Neuronal stem cell (in vitro differentiated cells): ENCODE data around the gene LRRC2.

Source experiments
- DNase-seq: peaks from one replicate; pipeline ENCODE4 v3.0.0-alpha.2; 2013; ENCODE audit warnings: low spot score
- H2AFZ ChIP-seq: one replicate; pipeline ENCODE4 v1.6.1; 2013; ENCODE audit warnings: mild to moderate bottlenecking, low read length, inconsistent platforms
- H2AK5ac ChIP-seq: 2 replicates; pipeline ENCODE4 v1.6.1; 2013; ENCODE audit warnings: low read depth, mild to moderate bottlenecking, inconsistent platforms, low read length, moderate library complexity, mixed read lengths
- H2BK120ac ChIP-seq: 2 replicates; pipeline ENCODE4 v1.6.1; 2013; ENCODE audit warnings: low read depth, mild to moderate bottlenecking, inconsistent platforms, low read length, moderate library complexity, mixed read lengths
- H2BK12ac ChIP-seq: one replicate; pipeline ENCODE4 v1.6.1; 2013; ENCODE audit warnings: low read length, inconsistent platforms
- H2BK15ac ChIP-seq: 2 replicates; pipeline ENCODE4 v1.6.1; 2013; ENCODE audit warnings: mild to moderate bottlenecking, low read length, inconsistent platforms, mixed read lengths
- H2BK5ac ChIP-seq: one replicate; pipeline ENCODE4 v1.6.1; 2013; ENCODE audit warnings: inconsistent platforms, mild to moderate bottlenecking, low read length, moderate library complexity
- H3K14ac ChIP-seq: one replicate; pipeline ENCODE4 v1.6.1; 2013; ENCODE audit warnings: low read length, inconsistent platforms
- H3K18ac ChIP-seq: 2 replicates; pipeline ENCODE4 v1.6.1; 2013; ENCODE audit warnings: low read length, inconsistent platforms
- H3K23ac ChIP-seq: 2 replicates; pipeline ENCODE4 v1.6.1; 2013; ENCODE audit warnings: low read depth, mild to moderate bottlenecking, mixed read lengths, low read length, inconsistent platforms; ENCODE audit not compliant: poor library complexity
- H3K27ac ChIP-seq: replicated peaks from 3 replicates; pipeline ENCODE4 v1.5.1; 2013; ENCODE audit warnings: low read length, inconsistent platforms
- H3K27me3 ChIP-seq, 3 experiments: 2 replicates each; pipeline ENCODE4 v1.6.1; 2013; ENCODE audit warnings: low read length in 3 of 3, mild to moderate bottlenecking in 2 of 3, inconsistent platforms in 1 of 3, low read depth in 1 of 3, mixed read lengths in 1 of 3, moderate library complexity in 1 of 3; ENCODE audit not compliant: control insufficient read depth in 3 of 3, insufficient read depth in 3 of 3
- H3K36me3 ChIP-seq, 2 donors: replicated peaks in 1 of 2; 2 replicates each; pipeline ENCODE4 v1.6.1; 2013; ENCODE audit warnings: low read length in 2 of 2; ENCODE audit not compliant: control insufficient read depth in 2 of 2, insufficient read depth in 2 of 2
- H3K4ac ChIP-seq: 2 replicates; pipeline ENCODE4 v1.6.1; 2013; ENCODE audit warnings: inconsistent platforms, mild to moderate bottlenecking, low read length, moderate library complexity
- H3K4me1 ChIP-seq, 2 donors: 1 replicate in 1 of 2; 2 replicates in 1 of 2; pipeline ENCODE4 v1.6.1; 2013; ENCODE audit warnings: low read length in 2 of 2, low read depth in 1 of 2; ENCODE audit not compliant: control insufficient read depth in 2 of 2, insufficient read depth in 1 of 2
- H3K4me2 ChIP-seq: one replicate; pipeline ENCODE4 v1.6.1; 2013; ENCODE audit warnings: mild to moderate bottlenecking, low read length, inconsistent platforms; ENCODE audit not compliant: insufficient read depth, poor library complexity, severe bottlenecking
- H3K4me3 ChIP-seq, 2 donors: 2 replicates each; pipeline ENCODE4 v1.5.1; 2013; ENCODE audit warnings: low read length in 2 of 2, mild to moderate bottlenecking in 2 of 2, inconsistent platforms in 1 of 2, moderate library complexity in 1 of 2
- H3K79me1 ChIP-seq: one replicate; pipeline ENCODE4 v1.6.1; 2013; ENCODE audit warnings: low read depth, mild to moderate bottlenecking, inconsistent platforms, low read length, moderate library complexity
- H3K9ac ChIP-seq: one replicate; pipeline ENCODE4 v1.6.1; 2013; ENCODE audit warnings: mild to moderate bottlenecking, low read depth, low read length, inconsistent platforms; ENCODE audit not compliant: poor library complexity
- H3K9me3 ChIP-seq, 2 donors: replicated peaks in 1 of 2; 2 replicates each; pipeline versions ENCODE3 to v1.6.1; 2013; ENCODE audit warnings: low read length in 2 of 2, mild to moderate bottlenecking in 2 of 2, inconsistent platforms in 1 of 2, low read depth in 1 of 2, mixed read lengths in 1 of 2, moderate library complexity in 1 of 2; ENCODE audit not compliant: control insufficient read depth in 2 of 2, insufficient read depth in 1 of 2
- H4K8ac ChIP-seq: one replicate; pipeline ENCODE4 v1.6.1; 2013; ENCODE audit warnings: low read depth, mild to moderate bottlenecking, inconsistent platforms, low read length, moderate library complexity
- H4K91ac ChIP-seq: one replicate; pipeline ENCODE4 v1.6.1; 2013; ENCODE audit warnings: low read length, low read depth, mild to moderate bottlenecking, inconsistent platforms; ENCODE audit not compliant: poor library complexity
- WGBS, 2 donors: extraction: QIAGEN DNeasy Blood & Tissue Kit; methylation state at CpG; one replicate each; pipeline ENCODE4 v1.1.7; 2013; ENCODE audit warnings: missing lambda C conversion rate in 2 of 2, mixed read lengths in 1 of 2; ENCODE audit not compliant: insufficient read length in 2 of 2, insufficient replicate concordance in 1 of 2; ENCODE audit errors: extremely low coverage in 2 of 2; 5-methylcytosine and 5-hydroxymethylcytosine counted together

Gene LRRC2

DNA sequence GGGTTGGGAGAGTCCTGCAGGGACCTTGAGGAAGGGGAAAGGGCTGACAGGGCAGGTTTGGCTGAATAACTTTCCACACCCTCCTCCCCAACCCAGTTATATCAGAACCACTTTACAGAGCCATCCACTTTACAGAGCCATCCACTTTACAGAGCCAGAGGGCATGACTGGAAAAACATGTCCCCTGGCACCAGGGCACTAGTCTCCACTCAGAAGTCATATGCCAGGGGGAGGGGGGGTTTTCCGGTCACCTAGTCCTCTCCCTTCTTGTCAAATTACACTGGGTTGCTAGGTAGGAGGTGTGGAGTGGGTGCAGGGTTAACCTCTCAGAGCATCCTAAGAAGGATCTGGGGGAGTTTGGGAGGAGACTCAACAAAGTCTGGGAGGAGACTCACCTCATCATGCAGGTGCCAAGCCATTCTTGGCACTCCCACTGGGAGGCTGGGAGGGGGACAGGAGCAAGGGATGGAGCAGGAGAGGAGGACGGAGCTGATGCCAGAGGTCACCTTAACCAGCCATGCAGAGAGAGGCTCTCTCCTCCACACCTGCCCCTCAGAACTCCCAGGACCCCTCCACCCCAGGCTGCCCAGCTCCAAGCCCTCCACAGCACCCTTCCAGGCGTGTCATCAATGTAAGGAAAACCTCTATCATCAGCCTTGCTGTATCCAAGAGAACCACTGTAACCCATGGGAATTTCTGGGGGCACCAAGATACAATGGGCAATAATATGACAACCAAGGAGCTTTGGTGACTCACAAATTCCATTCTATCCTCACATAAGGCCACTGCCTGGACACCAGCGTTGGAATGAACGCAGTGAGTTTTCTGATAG lies 1.7 kb downstream of the LRRC2 start:
- peak overlapping the region; percentile 60 for H2AK5ac ChIP-seq
- H3K79me1 ChIP-seq: no peaks in the 10 kb centered on the region
- no peak overlapping the region for H3K4ac ChIP-seq
- WGBS, 2 donors: no CpG with 5 or more reads among the region's 5 CpGs
- H2BK12ac ChIP-seq: no peak overlapping the region
- no peak overlapping the region for H3K4me3 ChIP-seq
- H2BK120ac ChIP-seq: no peak overlapping the region
- no peaks in the 10 kb centered on the region for H3K36me3 ChIP-seq
- no peak overlapping the region for H3K4me2 ChIP-seq
- H3K14ac ChIP-seq: peak overlapping the region; percentile 14
- no peak overlapping the region for H3K9ac ChIP-seq
- peaks cover 0 to 2% of the 10 kb centered on the region in 2 donors for H3K9me3 ChIP-seq
- H3K4me1 ChIP-seq: peaks cover 0 to 4% of the 10 kb centered on the region in 2 donors
- H2BK15ac ChIP-seq: no peak overlapping the region
- H2AFZ ChIP-seq: no peak overlapping the region
- H2BK5ac ChIP-seq: no peak overlapping the region
- H4K8ac ChIP-seq: no peak overlapping the region
- no peak overlapping the region for H3K27ac ChIP-seq
- H3K23ac ChIP-seq: no peak overlapping the region
- H4K91ac ChIP-seq: no peak overlapping the region
- peak overlapping the region; percentile 2 for H3K18ac ChIP-seq
- H3K27me3 ChIP-seq: peaks cover 2 to 42% (median 3%) of the 10 kb centered on the region in 3 experiments
- DNase-seq: no peak

DNA sequence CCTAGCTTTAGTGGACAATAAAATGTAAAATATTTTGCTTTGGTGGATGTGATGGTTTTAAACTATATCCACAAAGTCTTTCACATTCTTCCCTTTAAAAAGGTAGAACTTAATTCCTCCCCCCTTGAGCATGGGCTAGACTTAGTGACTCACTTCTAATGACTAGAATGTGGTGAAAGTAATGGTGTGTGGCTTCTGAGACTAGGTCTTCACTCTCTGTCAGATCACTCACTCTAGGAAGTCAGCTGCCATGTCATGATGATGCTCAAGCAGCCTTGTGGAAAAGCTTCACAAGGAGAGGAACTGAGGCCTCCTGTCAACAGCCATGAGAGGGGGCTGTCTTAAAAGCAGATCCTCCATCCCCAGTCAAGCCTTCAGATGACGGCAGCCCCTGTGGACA lies 4.2 kb downstream of the LRRC2 start:
- Histone ChIP-seq H2BK120ac (no peak overlapping the region), H2AFZ (no peak overlapping the region), H3K4me2 (no peak overlapping the region), H3K9ac (no peak overlapping the region), H2BK5ac (no peak overlapping the region), H3K36me3 (no peaks in the 10 kb centered on the region), H3K27ac (no peak overlapping the region), H3K14ac (no peak overlapping the region), H2BK15ac (no peak overlapping the region), H3K79me1 (no peaks in the 10 kb centered on the region), H4K8ac (no peak overlapping the region), H2BK12ac (no peak overlapping the region), H3K18ac (no peak overlapping the region), H2AK5ac (no peak overlapping the region), H3K23ac (no peak overlapping the region), H3K9me3 (peaks cover 0 to 2% of the 10 kb centered on the region in 2 donors), H4K91ac (no peak overlapping the region), H3K27me3 (peaks cover 2 to 35% (median 3%) of the 10 kb centered on the region in 3 experiments), H3K4ac (no peak overlapping the region), H3K4me3 (no peak overlapping the region), H3K4me1 (peaks cover 0 to 4% of the 10 kb centered on the region in 2 donors)
- DNase-seq: no peak
- WGBS, 2 donors: no CpG with 5 or more reads among the region's 1 CpG

DNA sequence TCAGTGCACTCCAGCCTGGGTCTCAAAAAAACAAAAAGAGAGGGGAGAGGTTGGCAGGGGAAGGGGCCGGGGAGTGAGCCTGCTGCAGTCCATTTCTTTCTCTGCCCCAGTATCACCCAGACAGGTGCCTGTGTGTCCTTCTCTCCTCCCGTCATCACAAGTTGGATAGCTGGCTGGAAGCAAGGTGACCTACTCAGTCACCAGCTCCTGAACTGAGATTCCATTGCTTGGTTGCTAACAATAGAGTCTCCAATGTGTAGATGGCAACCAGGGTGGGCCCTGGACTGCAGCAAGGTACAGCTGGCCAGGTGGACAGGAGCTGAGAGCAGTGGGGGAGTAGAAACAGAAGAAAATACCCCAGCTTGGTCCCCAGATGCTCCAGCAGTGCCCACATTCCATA lies 4.6 kb downstream of the LRRC2 start:
- Histone ChIP-seq H4K8ac (no peak overlapping the region), H3K36me3 (no peaks in the 10 kb centered on the region), H3K9ac (no peak overlapping the region), H3K18ac (peak overlapping the region; percentile 8), H3K27me3 (peaks cover 2 to 32% (median 3%) of the 10 kb centered on the region in 3 experiments), H3K27ac (no peak overlapping the region), H2AFZ (no peak overlapping the region), H2AK5ac (no peak overlapping the region), H4K91ac (no peak overlapping the region), H3K4me1 (peaks cover 0 to 4% of the 10 kb centered on the region in 2 donors), H3K4ac (no peak overlapping the region), H3K14ac (no peak overlapping the region), H2BK15ac (no peak overlapping the region), H3K9me3 (peaks cover 0 to 2% of the 10 kb centered on the region in 2 donors), H2BK120ac (no peak overlapping the region), H3K4me2 (no peak overlapping the region), H3K4me3 (no peak overlapping the region), H3K79me1 (no peaks in the 10 kb centered on the region), H2BK12ac (no peak overlapping the region), H2BK5ac (no peak overlapping the region), H3K23ac (no peak overlapping the region)
- no peak for DNase-seq
- no CpG with 5 or more reads among the region's 2 CpGs for WGBS, 2 donors

DNA sequence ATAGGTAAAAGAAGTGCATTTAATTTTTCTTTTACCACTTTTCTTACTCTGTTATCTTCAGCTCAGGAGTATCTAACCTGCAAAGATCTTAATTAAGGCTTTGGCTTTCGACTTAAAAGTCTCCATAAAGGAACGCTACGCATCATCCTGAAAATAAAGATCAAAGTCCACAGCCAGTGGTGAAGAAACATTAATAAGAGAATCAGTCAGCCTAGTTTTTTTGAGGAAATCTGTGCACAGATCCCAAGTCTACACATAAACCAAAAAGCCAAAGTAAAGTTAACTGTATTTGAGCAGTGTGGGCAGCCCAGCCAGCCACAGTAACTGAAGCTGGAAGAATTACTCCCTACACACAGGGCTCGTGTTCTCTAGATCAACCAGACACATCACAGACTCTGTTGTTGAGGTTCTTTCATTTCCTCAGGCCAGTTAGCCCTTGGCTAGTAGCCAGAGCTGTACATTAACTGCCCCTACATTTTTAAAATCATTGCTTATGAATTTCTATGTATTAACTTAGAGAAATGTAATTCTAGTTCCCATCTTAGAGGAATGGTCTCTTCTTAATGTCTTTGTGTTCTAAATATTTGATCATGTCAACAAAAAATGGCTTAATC lies 6.9 kb downstream of the LRRC2 start:
- no peak overlapping the region for H2AFZ ChIP-seq
- H2BK12ac ChIP-seq: no peak overlapping the region
- H3K9me3 ChIP-seq: peaks cover 0 to 2% of the 10 kb centered on the region in 2 donors
- no peak overlapping the region for H4K8ac ChIP-seq
- H2BK5ac ChIP-seq: no peak overlapping the region
- peaks cover 0 to 10% (median 2%) of the 10 kb centered on the region in 3 experiments for H3K27me3 ChIP-seq
- no peak overlapping the region for H3K9ac ChIP-seq
- H3K4me1 ChIP-seq: no peaks in the 10 kb centered on the region
- H2BK120ac ChIP-seq: no peak overlapping the region
- no peak overlapping the region for H2AK5ac ChIP-seq
- no peaks in the 10 kb centered on the region for H3K79me1 ChIP-seq
- H3K18ac ChIP-seq: no peak overlapping the region
- DNase-seq: no peak
- no peak overlapping the region for H3K23ac ChIP-seq
- H3K4ac ChIP-seq: no peak overlapping the region
- no peak overlapping the region for H3K4me2 ChIP-seq
- H3K14ac ChIP-seq: no peak overlapping the region
- H3K4me3 ChIP-seq: no peak overlapping the region
- no peak overlapping the region for H2BK15ac ChIP-seq
- no CpG with 5 or more reads among the region's 4 CpGs for WGBS, 2 donors
- no peak overlapping the region for H4K91ac ChIP-seq
- H3K36me3 ChIP-seq: no peaks in the 10 kb centered on the region
- no peak overlapping the region for H3K27ac ChIP-seq
